GM21381 (cell line): Measurements from ENCODE around the gene KCNQ1.

Experiments used
- ATAC-seq: cut with Tn5 transposase; IDR thresholded peaks from one replicate; pipeline ENCODE4 v1.9.1; 2021; ENCODE audit warnings: mild to moderate bottlenecking, moderate library complexity; ENCODE audit not compliant: unreplicated experiment

Gene KCNQ1

GRCh38 chr11:2507212-2507901 lies 62.5 kb downstream of the KCNQ1 start:
- no peak for ATAC-seq

GRCh38 chr11:2507945-2508749 lies 63.3 kb downstream of the KCNQ1 start:
- ATAC-seq = no peak

- no peak for ATAC-seq
Observed at GRCh38 chr11:2508793-2509192, 64.0 kb downstream of the KCNQ1 start.

- no peak for ATAC-seq
Observed at GRCh38 chr11:2509481-2510001, 64.7 kb downstream of the KCNQ1 start.

GRCh38 chr11:2510626-2511402 lies 66.0 kb downstream of the KCNQ1 start:
- ATAC-seq = no peak

- no peak for ATAC-seq
Observed at GRCh38 chr11:2511421-2512369, 66.9 kb downstream of the KCNQ1 start.

- no peak for ATAC-seq
Observed at GRCh38 chr11:2512431-2513407, 67.9 kb downstream of the KCNQ1 start.

GRCh38 chr11:2513441-2513840 lies 68.6 kb downstream of the KCNQ1 start:
- ATAC-seq = no peak

- ATAC-seq = no peak
Observed at GRCh38 chr11:2515401-2516275, 70.8 kb downstream of the KCNQ1 start.

- no peak for ATAC-seq
Observed at GRCh38 chr11:2516276-2517015, 71.6 kb downstream of the KCNQ1 start.

- no peak for ATAC-seq
Observed at GRCh38 chr11:2517016-2517385, 72.2 kb downstream of the KCNQ1 start.

- ATAC-seq = no peak
Observed at GRCh38 chr11:2517386-2518064, 72.7 kb downstream of the KCNQ1 start.

- no peak for ATAC-seq
Observed at GRCh38 chr11:2518111-2518982, 73.5 kb downstream of the KCNQ1 start.

GRCh38 chr11:2518983-2519340 lies 74.2 kb downstream of the KCNQ1 start:
- no peak for ATAC-seq

GRCh38 chr11:2519517-2519861 lies 74.7 kb downstream of the KCNQ1 start:
- no peak for ATAC-seq
